DOHH2 (cell line): ENCODE results near the gene FBLN2.

Source experiments
- H3F3A ChIP-seq: fragments of 200-600 bp; sonication (generic), shearing (Covaris generic); 2 replicates; pipeline ENCODE4 v1.6.0; 2016; ENCODE audit warnings: antibody characterized with exemption, mild to moderate bottlenecking; ENCODE audit not compliant: control insufficient read depth, insufficient read depth
- H3K27ac ChIP-seq: fragments of 200-600 bp; sonication (generic); 2 replicates; pipeline ENCODE4 v1.5.1; 2014; ENCODE audit warnings: low read depth, mild to moderate bottlenecking, low read length, moderate library complexity
- H3K27me3 ChIP-seq: fragments of 200-600 bp; sonication (generic); 2 replicates; pipeline ENCODE4 v1.6.1; 2014; ENCODE audit warnings: mild to moderate bottlenecking, low read length, mixed read lengths; ENCODE audit not compliant: control insufficient read depth
- H3K36me3 ChIP-seq: fragments of 200-600 bp; sonication (generic); 2 replicates; pipeline ENCODE4 v1.6.1; 2014; ENCODE audit warnings: mild to moderate bottlenecking, low read length, moderate library complexity, mixed read lengths; ENCODE audit not compliant: control insufficient read depth
- H3K4me1 ChIP-seq: fragments of 200-600 bp; sonication (generic); 2 replicates; pipeline ENCODE4 v1.6.1; 2014; ENCODE audit warnings: mild to moderate bottlenecking, low read length, mixed read lengths; ENCODE audit not compliant: control insufficient read depth
- H3K4me2 ChIP-seq: fragments of 200-600 bp; sonication (generic); 2 replicates; pipeline ENCODE4 v1.6.0; 2014; ENCODE audit warnings: mild to moderate bottlenecking, low read length, moderate library complexity
- H3K4me3 ChIP-seq: fragments of 200-600 bp; sonication (generic); 2 replicates; pipeline ENCODE4 v1.5.1; 2014; ENCODE audit warnings: mild to moderate bottlenecking, low read length, mixed read lengths
- H3K79me2 ChIP-seq: fragments of 200-600 bp; sonication (generic); 2 replicates; pipeline ENCODE4 v1.6.1; 2014; ENCODE audit warnings: mild to moderate bottlenecking, low read length, mixed read lengths; ENCODE audit not compliant: control insufficient read depth
- H3K9me2 ChIP-seq: fragments of 200-600 bp; sonication (generic); replicated peaks from 2 replicates; pipeline ENCODE4 v1.6.1; 2014; ENCODE audit warnings: mild to moderate bottlenecking, low read length, mixed read lengths; ENCODE audit not compliant: control insufficient read depth
- H3K9me3 ChIP-seq: fragments of 200-600 bp; sonication (generic); 2 replicates; pipeline ENCODE4 v1.6.1; 2014; ENCODE audit warnings: antibody characterized with exemption, low read length, mixed read lengths; ENCODE audit not compliant: control insufficient read depth, insufficient read depth
- H4K20me1 ChIP-seq: fragments of 200-600 bp; sonication (generic); 2 replicates; pipeline ENCODE4 v1.6.0; 2014; ENCODE audit warnings: low read depth, mild to moderate bottlenecking, antibody characterized with exemption, low read length, moderate library complexity; ENCODE audit not compliant: control insufficient read depth, insufficient read depth
- EZH2phosphoT487 ChIP-seq: fragments of 200-600 bp; sonication (generic); IDR thresholded peaks from 2 replicates; pipeline ENCODE4 v1.6.1; 2017; ENCODE audit warnings: borderline replicate concordance, mild to moderate bottlenecking, antibody characterized with exemption, low read length, moderate library complexity, mixed read lengths
- TF ChIP-seq, protein P1 (sequence below): fragments of 200-600 bp; sonication (generic); IDR thresholded peaks from one replicate; pipeline ENCODE4 v1.5.1; 2014; ENCODE audit warnings: antibody characterized with exemption, mild to moderate bottlenecking, low read depth, low read length; ENCODE audit not compliant: poor library complexity, severe bottlenecking

FBLN2 gene

GRCh38 chr3:13617981-13618380 lies 69.1 kb downstream of the FBLN2 start:
- no peaks in the 10 kb centered on the region for H3F3A ChIP-seq
- TF ChIP-seq, protein P1, sequence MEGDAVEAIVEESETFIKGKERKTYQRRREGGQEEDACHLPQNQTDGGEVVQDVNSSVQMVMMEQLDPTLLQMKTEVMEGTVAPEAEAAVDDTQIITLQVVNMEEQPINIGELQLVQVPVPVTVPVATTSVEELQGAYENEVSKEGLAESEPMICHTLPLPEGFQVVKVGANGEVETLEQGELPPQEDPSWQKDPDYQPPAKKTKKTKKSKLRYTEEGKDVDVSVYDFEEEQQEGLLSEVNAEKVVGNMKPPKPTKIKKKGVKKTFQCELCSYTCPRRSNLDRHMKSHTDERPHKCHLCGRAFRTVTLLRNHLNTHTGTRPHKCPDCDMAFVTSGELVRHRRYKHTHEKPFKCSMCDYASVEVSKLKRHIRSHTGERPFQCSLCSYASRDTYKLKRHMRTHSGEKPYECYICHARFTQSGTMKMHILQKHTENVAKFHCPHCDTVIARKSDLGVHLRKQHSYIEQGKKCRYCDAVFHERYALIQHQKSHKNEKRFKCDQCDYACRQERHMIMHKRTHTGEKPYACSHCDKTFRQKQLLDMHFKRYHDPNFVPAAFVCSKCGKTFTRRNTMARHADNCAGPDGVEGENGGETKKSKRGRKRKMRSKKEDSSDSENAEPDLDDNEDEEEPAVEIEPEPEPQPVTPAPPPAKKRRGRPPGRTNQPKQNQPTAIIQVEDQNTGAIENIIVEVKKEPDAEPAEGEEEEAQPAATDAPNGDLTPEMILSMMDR = no peak
- no peak for TF ChIP-seq EZH2phosphoT487
- no peaks in the 10 kb centered on the region for H3K4me1 ChIP-seq
- H3K4me2 ChIP-seq = no peak overlapping the region
- no peak overlapping the region for H3K27ac ChIP-seq
- H3K9me2 ChIP-seq = no peaks in the 10 kb centered on the region
- no peaks in the 10 kb centered on the region for H3K9me3 ChIP-seq
- no peak overlapping the region for H3K4me3 ChIP-seq
- H3K36me3 ChIP-seq = no peaks in the 10 kb centered on the region
- no peaks in the 10 kb centered on the region for H3K27me3 ChIP-seq
- no peaks in the 10 kb centered on the region for H3K79me2 ChIP-seq
- H4K20me1 ChIP-seq = no peaks in the 10 kb centered on the region

- H3K36me3 ChIP-seq = no peaks in the 10 kb centered on the region
- TF ChIP-seq EZH2phosphoT487 = no peak
- TF ChIP-seq, protein P1 = no peak
Measured at GRCh38 chr3:13618836-13619235, 69.9 kb downstream of the FBLN2 start.

GRCh38 chr3:13619661-13620230 lies 70.8 kb downstream of the FBLN2 start:
- Histone ChIP-seq H3K27me3 (no peaks in the 10 kb centered on the region), H3K4me1 (no peaks in the 10 kb centered on the region), H3K36me3 (no peaks in the 10 kb centered on the region), H3K4me3 (no peak overlapping the region), H3K9me2 (no peaks in the 10 kb centered on the region), H4K20me1 (no peaks in the 10 kb centered on the region), H3K4me2 (no peak overlapping the region), H3K79me2 (no peaks in the 10 kb centered on the region), H3F3A (no peaks in the 10 kb centered on the region), H3K9me3 (no peaks in the 10 kb centered on the region), H3K27ac (no peak overlapping the region)
- TF ChIP-seq EZH2phosphoT487 = no peak
- TF ChIP-seq, protein P1 = no peak

More at GRCh38 chr3:13618836-13619235, 69.9 kb downstream of the FBLN2 start:
- Histone ChIP-seq H4K20me1 (no peaks in the 10 kb centered on the region), H3K4me3 (no peak overlapping the region), H3K4me2 (no peak overlapping the region), H3K9me3 (no peaks in the 10 kb centered on the region), H3K27me3 (no peaks in the 10 kb centered on the region), H3K27ac (no peak overlapping the region), H3F3A (no peaks in the 10 kb centered on the region), H3K79me2 (no peaks in the 10 kb centered on the region), H3K9me2 (no peaks in the 10 kb centered on the region), H3K4me1 (no peaks in the 10 kb centered on the region)
